H1 (cell line): Measurements from ENCODE around the gene MYD88. TPM values are rescaled to one million over a fixed set of nuclear protein-coding genes. Genes with fewer than 3 reads are reported as not detected.

Experiments used
- CEBPB ChIP-seq: IDR thresholded peaks from 2 replicates; pipeline ENCODE4 v1.6.1; 2012; ENCODE audit warnings: low read depth, low read length
- CTCF ChIP-seq, 3 experiments: IDR thresholded peaks; 1 replicate in 2 of 3; 2 replicates in 1 of 3; pipeline versions ENCODE4 v1.5.1 to v1.6.1; 2011; ENCODE audit warnings: low read length in 3 of 3, mild to moderate bottlenecking in 3 of 3, inconsistent platforms in 2 of 3, low read depth in 1 of 3, moderate library complexity in 1 of 3; ENCODE audit not compliant: insufficient read depth in 1 of 3; ENCODE audit errors: control extremely low read depth in 1 of 3
- HDAC2 ChIP-seq, 2 experiments: fragments of 300-600 bp in 1 of 2; sonication (generic) in 1 of 2; IDR thresholded peaks; 2 replicates each; pipeline ENCODE4 v1.6.1; 2011 to 2012; ENCODE audit warnings: low read depth in 2 of 2, low read length in 2 of 2, mild to moderate bottlenecking in 2 of 2, moderate library complexity in 2 of 2, borderline replicate concordance in 1 of 2, inconsistent platforms in 1 of 2
- HDAC6 ChIP-seq: IDR thresholded peaks from one replicate; pipeline ENCODE4 v1.7.1; 2012; ENCODE audit warnings: low read depth, mild to moderate bottlenecking, inconsistent platforms, low read length, moderate library complexity
- POLR2A ChIP-seq, 2 experiments: IDR thresholded peaks; 1 replicate in 1 of 2; 2 replicates in 1 of 2; pipeline ENCODE4 v1.6.1; 2011; ENCODE audit warnings: low read depth in 2 of 2, low read length in 2 of 2, mild to moderate bottlenecking in 2 of 2; ENCODE audit errors: control extremely low read depth in 1 of 2
- RBBP5 ChIP-seq: IDR thresholded peaks from 2 replicates; pipeline ENCODE4 v1.7.1; 2012; ENCODE audit warnings: low read depth, mild to moderate bottlenecking, inconsistent platforms, low read length, moderate library complexity, borderline replicate concordance
- SIN3A ChIP-seq, 2 experiments: IDR thresholded peaks in 1 of 2; conservative IDR thresholded peaks in 1 of 2; 2 replicates each; pipeline ENCODE4 v1.6.1; 2011 to 2012; ENCODE audit warnings: low read length in 2 of 2, improper control_type of control experiment in 1 of 2, low read depth in 1 of 2, mild to moderate bottlenecking in 1 of 2
- SP1 ChIP-seq: IDR thresholded peaks from 2 replicates; pipeline ENCODE4 v1.6.1; 2011; ENCODE audit warnings: low read depth, low read length
- ZNF274 ChIP-seq: IDR thresholded peaks from 2 replicates; pipeline ENCODE4 v1.7.0; 2012; ENCODE audit warnings: low read length, borderline replicate concordance; ENCODE audit errors: extremely low read depth
- polyA plus RNA-seq, 7 experiments: library from polyadenylated mRNA; depleted of rRNA in 3 of 7; stranded (reverse) in 5 of 7; unstranded in 2 of 7; fragments of >200 nt in 5 of 7; fragments of 200-250 nt in 2 of 7; gene quantifications; 1 replicate in 5 of 7; 2 replicates in 1 of 7; 4 replicates in 1 of 7; pipeline versions ENCODE4 v1.2.1 to v1.2.3, GENCODE V29; 2011 to 2013; ENCODE audit warnings: missing spikeins in 2 of 7, mixed read lengths in 2 of 7
- total RNA-seq: library from RNA; stranded (reverse); fragmentation: NEBNext Ultra II Directional; extraction: Animal tissue kit (Norgen Biotek cat#: 25700); gene quantifications from 2 replicates; pipeline ENCODE4 v1.2.1, GENCODE V29; 2021

Gene MYD88
- total and polyA plus RNA-seq, 2 of the 8 experiments (the other 6 are each of a cell fraction or from before 2014, with no cell fraction given) = 22.1 to 22.5 TPM

GRCh38 chr3:38173834-38174418 lies 35.5 kb downstream of the MYD88 start (continued):
- TF ChIP-seq CTCF (IDR thresholded peaks at IDR 0.05; ENCODE audit: control extremely low read depth in 1 of 3, insufficient read depth in 1 of 3, low read depth in 1 of 3, low read length in 3 of 3) (no peak), ZNF274 (no peak), SP1 (no peak), HDAC6 (no peak), SIN3A (conservative IDR thresholded peaks at IDR 0.05 in 1 of 2, IDR thresholded peaks at IDR 0.05 in 1 of 2; ENCODE audit: low read depth in 1 of 2, low read length in 2 of 2) (no peak), CEBPB (no peak), HDAC2 (IDR thresholded peaks at IDR 0.05; ENCODE audit: borderline replicate concordance in 1 of 2, low read depth in 2 of 2, low read length in 2 of 2) (no peak), RBBP5 (no peak), POLR2A (IDR thresholded peaks at IDR 0.05; ENCODE audit: control extremely low read depth in 1 of 2, low read depth in 2 of 2, low read length in 2 of 2) (no peak)
